Neural progenitor cell (in vitro differentiated cells): ENCODE data around the gene WWOX. TPM values are rescaled to one million over a fixed set of nuclear protein-coding genes. Genes with fewer than 3 reads are reported as not detected.

ENCODE experiments used
- DNase-seq: peaks from one replicate; pipeline ENCODE4 v3.0.0-alpha.2; 2016; ENCODE audit warnings: low spot score
- H2AFZ ChIP-seq: fragments of 200-600 bp; sonication (generic); replicated peaks from 2 replicates; pipeline ENCODE4 v1.6.1; 2016; ENCODE audit warnings: antibody characterized with exemption
- H3F3A ChIP-seq: fragments of 200-600 bp; sonication (generic); 2 replicates; pipeline ENCODE4 v1.6.1; 2016; ENCODE audit warnings: antibody characterized with exemption, low read depth
- H3K27ac ChIP-seq: fragments of 200-600 bp; sonication (generic); 2 replicates; pipeline ENCODE4 v1.5.1; 2016; ENCODE audit warnings: mild to moderate bottlenecking
- H3K27me3 ChIP-seq: fragments of 200-600 bp; sonication (generic); 2 replicates; pipeline ENCODE4 v1.6.1; 2016; ENCODE audit warnings: mild to moderate bottlenecking, moderate library complexity
- H3K36me3 ChIP-seq: fragments of 200-600 bp; sonication (generic); 2 replicates; pipeline ENCODE4 v1.5.1; 2016
- H3K4me1 ChIP-seq: fragments of 200-600 bp; sonication (generic); 2 replicates; pipeline ENCODE4 v1.6.1; 2016; ENCODE audit warnings: mixed run types
- H3K4me2 ChIP-seq: fragments of 200-600 bp; sonication (generic); 2 replicates; pipeline ENCODE4 v1.6.1; 2016
- H3K4me3 ChIP-seq: fragments of 200-600 bp; sonication (generic); 2 replicates; pipeline ENCODE4 v1.5.1; 2016
- H3K79me2 ChIP-seq: fragments of 200-600 bp; sonication (generic); 2 replicates; pipeline ENCODE4 v1.6.1; 2016; ENCODE audit warnings: low read depth
- H3K9ac ChIP-seq: fragments of 200-600 bp; sonication (generic); 2 replicates; pipeline ENCODE4 v1.6.1; 2016
- H3K9me3 ChIP-seq: fragments of 200-600 bp; sonication (generic); 2 replicates; pipeline ENCODE4 v1.5.1; 2016; ENCODE audit warnings: low read depth
- H4K20me1 ChIP-seq: fragments of 200-600 bp; sonication (generic); 2 replicates; pipeline ENCODE4 v1.6.1; 2016; ENCODE audit warnings: low read depth
- H3K27ac Mint-ChIP-seq: 3 replicates; pipeline ENCODE4 v1.8.0; 2021; ENCODE audit warnings: mixed read lengths
- H3K27me3 Mint-ChIP-seq: 2 replicates; pipeline ENCODE4 v1.8.0; 2022; ENCODE audit warnings: low read depth, mild to moderate bottlenecking, inconsistent platforms, moderate library complexity, mixed read lengths; ENCODE audit not compliant: insufficient read depth
- H3K36me3 Mint-ChIP-seq: 3 replicates; pipeline ENCODE4 v1.8.0; 2021; ENCODE audit warnings: mixed read lengths
- H3K4me1 Mint-ChIP-seq: 3 replicates; pipeline ENCODE4 v1.8.0; 2021; ENCODE audit warnings: mixed read lengths
- H3K4me3 Mint-ChIP-seq: 3 replicates; pipeline ENCODE4 v1.8.0; 2021; ENCODE audit warnings: mild to moderate bottlenecking, moderate library complexity, mixed read lengths
- H3K9me3 Mint-ChIP-seq: 3 replicates; pipeline ENCODE4 v1.8.0; 2020; ENCODE audit warnings: mixed read lengths
- CTCF ChIP-seq: fragments of 200-600 bp; sonication (generic); IDR thresholded peaks from 2 replicates; pipeline ENCODE4 v1.5.1; 2017; ENCODE audit warnings: antibody characterized with exemption, mild to moderate bottlenecking
- EZH2 ChIP-seq: fragments of 200-600 bp; sonication (generic); IDR thresholded peaks from 2 replicates; pipeline ENCODE4 v1.6.1; 2017; ENCODE audit warnings: antibody characterized with exemption, mild to moderate bottlenecking, moderate library complexity
- EZH2phosphoT487 ChIP-seq: fragments of 200-600 bp; sonication (generic); IDR thresholded peaks from 2 replicates; pipeline ENCODE4 v1.6.1; 2017; ENCODE audit warnings: antibody characterized with exemption
- total RNA-seq: library from RNA; depleted of rRNA; stranded (reverse); fragments of >200 nt; gene quantifications from 2 replicates; pipeline ENCODE4 v1.2.3, GENCODE V29; 2015; ENCODE audit warnings: low replicate concordance

WWOX gene
- total RNA-seq, 1 donor from 2014 or later, result 63.7 TPM

GRCh38 chr16:78303946-78304345 is 204.5 kb downstream of the WWOX start:
- H3K9ac ChIP-seq, result no peak overlapping the region
- TF ChIP-seq CTCF, result no peak
- no peak for TF ChIP-seq EZH2
- no peak for TF ChIP-seq EZH2phosphoT487
- no peak overlapping the region for H3K4me3 ChIP-seq
- H4K20me1 ChIP-seq, result no peaks in the 10 kb centered on the region
- H3K79me2 ChIP-seq, result no peaks in the 10 kb centered on the region
- H3K27me3 ChIP-seq, result no peaks in the 10 kb centered on the region
- DNase-seq, result no peak
- H3K4me2 ChIP-seq, result no peak overlapping the region
- H3F3A ChIP-seq, result peaks cover 5% of the 10 kb centered on the region
- Mint-ChIP-seq H3K36me3 (no peaks in the 10 kb centered on the region), H3K4me1 (peaks cover 9% of the 10 kb centered on the region), H3K27ac (peak overlapping the region; percentile 10), H3K27me3 (peaks cover 3% of the 10 kb centered on the region), H3K9me3 (peaks cover 2% of the 10 kb centered on the region), H3K4me3 (no peak overlapping the region)
- no peak overlapping the region for H2AFZ ChIP-seq
- H3K27ac ChIP-seq, result no peak overlapping the region
- H3K36me3 ChIP-seq, result no peaks in the 10 kb centered on the region
- H3K4me1 ChIP-seq, result peaks cover 6% of the 10 kb centered on the region
- H3K9me3 ChIP-seq, result no peaks in the 10 kb centered on the region

- TF ChIP-seq CTCF, result no peak
- TF ChIP-seq EZH2, result no peak
- TF ChIP-seq EZH2phosphoT487, result no peak
- H3F3A ChIP-seq, result peaks cover 5% of the 10 kb centered on the region
- H3K27ac ChIP-seq, result no peak overlapping the region
- H3K9ac ChIP-seq, result no peak overlapping the region
- H3K9me3 Mint-ChIP-seq, result no peaks in the 10 kb centered on the region
- peaks cover 19% of the 10 kb centered on the region for H3K4me1 Mint-ChIP-seq
- no peaks in the 10 kb centered on the region for H3K9me3 ChIP-seq
- peaks cover 20% of the 10 kb centered on the region for H3K4me1 ChIP-seq
- H4K20me1 ChIP-seq, result no peaks in the 10 kb centered on the region
- H3K27me3 Mint-ChIP-seq, result peaks cover 3% of the 10 kb centered on the region
- H3K27ac Mint-ChIP-seq, result no peak overlapping the region
- H3K4me3 Mint-ChIP-seq, result no peak overlapping the region
- no peaks in the 10 kb centered on the region for H3K36me3 ChIP-seq
- no peaks in the 10 kb centered on the region for H3K79me2 ChIP-seq
- no peak overlapping the region for H3K4me2 ChIP-seq
- H3K27me3 ChIP-seq, result no peaks in the 10 kb centered on the region
- no peaks in the 10 kb centered on the region for H3K36me3 Mint-ChIP-seq
- H2AFZ ChIP-seq, result no peak overlapping the region
- no peak overlapping the region for H3K4me3 ChIP-seq
- no peak for DNase-seq
These were observed 206.9 kb downstream of the WWOX start for GRCh38 chr16:78306361-78306760.

GRCh38 chr16:78307824-78308528 is 208.5 kb downstream of the WWOX start:
- H3F3A ChIP-seq, result no peaks in the 10 kb centered on the region
- no peak for DNase-seq
- peaks cover 27% of the 10 kb centered on the region for H3K4me1 Mint-ChIP-seq

More at GRCh38 chr16:78307824-78308528, 208.5 kb downstream of the WWOX start:
- no peaks in the 10 kb centered on the region for H3K27me3 ChIP-seq
- H3K4me3 Mint-ChIP-seq, result no peak overlapping the region
- TF ChIP-seq EZH2 (no peak), CTCF (no peak), EZH2phosphoT487 (no peak)
- peaks cover 3% of the 10 kb centered on the region for H3K27me3 Mint-ChIP-seq
- H4K20me1 ChIP-seq, result no peaks in the 10 kb centered on the region
- H3K79me2 ChIP-seq, result no peaks in the 10 kb centered on the region
- peaks cover 29% of the 10 kb centered on the region for H3K4me1 ChIP-seq
- H3K9ac ChIP-seq, result no peak overlapping the region
- H3K4me2 ChIP-seq, result no peak overlapping the region
- H3K27ac Mint-ChIP-seq, result no peak overlapping the region
- no peaks in the 10 kb centered on the region for H3K9me3 Mint-ChIP-seq
- no peak overlapping the region for H3K4me3 ChIP-seq
- H3K36me3 ChIP-seq, result no peaks in the 10 kb centered on the region
- no peak overlapping the region for H2AFZ ChIP-seq
- no peaks in the 10 kb centered on the region for H3K9me3 ChIP-seq
- no peak overlapping the region for H3K27ac ChIP-seq
- H3K36me3 Mint-ChIP-seq, result no peaks in the 10 kb centered on the region
